SK-N-MC (cell line): ENCODE results near the gene PDE9A.

Experiments
- EZH2 ChIP-seq: fragments of 200-600 bp; sonication (generic); IDR thresholded peaks from one replicate; pipeline ENCODE4 v1.6.1; 2017; ENCODE audit warnings: antibody characterized with exemption
- FOXP2 ChIP-seq: optimal IDR thresholded peaks from 2 replicates; pipeline ENCODE3; 2011; ENCODE audit warnings: mild to moderate bottlenecking, moderate library complexity; ENCODE audit not compliant: insufficient read depth; ENCODE audit errors: extremely low read length, control extremely low read depth
- POLR2AphosphoS5 ChIP-seq: IDR thresholded peaks from 2 replicates; pipeline ENCODE4 v1.6.1; 2012; ENCODE audit warnings: mild to moderate bottlenecking, low read depth, low read length, borderline replicate concordance

- TF ChIP-seq EZH2: no peak
- TF ChIP-seq POLR2AphosphoS5: no peak
- no peak for TF ChIP-seq FOXP2
These were observed 16.8 kb downstream of the PDE9A start for GRCh38 chr21:42670058-42670880.
